SH-SY5Y (cell line): ENCODE measurements around the gene TANC1.

Experiments
- GATA2 ChIP-seq: IDR thresholded peaks from 2 replicates; pipeline ENCODE4 v1.6.1; 2011; ENCODE audit warnings: mild to moderate bottlenecking, low read depth, low read length
- GATA3 ChIP-seq: IDR thresholded peaks from 2 replicates; pipeline ENCODE4 v1.6.1; 2011; ENCODE audit warnings: low read depth, mild to moderate bottlenecking, low read length, moderate library complexity

GRCh38 chr2:159032146-159032545 is 63.7 kb downstream of the TANC1 start:
- TF ChIP-seq GATA2 (no peak), GATA3 (no peak)
